Measurements from ENCODE around the gene KCNAB1.

KCNAB1 gene

DNA sequence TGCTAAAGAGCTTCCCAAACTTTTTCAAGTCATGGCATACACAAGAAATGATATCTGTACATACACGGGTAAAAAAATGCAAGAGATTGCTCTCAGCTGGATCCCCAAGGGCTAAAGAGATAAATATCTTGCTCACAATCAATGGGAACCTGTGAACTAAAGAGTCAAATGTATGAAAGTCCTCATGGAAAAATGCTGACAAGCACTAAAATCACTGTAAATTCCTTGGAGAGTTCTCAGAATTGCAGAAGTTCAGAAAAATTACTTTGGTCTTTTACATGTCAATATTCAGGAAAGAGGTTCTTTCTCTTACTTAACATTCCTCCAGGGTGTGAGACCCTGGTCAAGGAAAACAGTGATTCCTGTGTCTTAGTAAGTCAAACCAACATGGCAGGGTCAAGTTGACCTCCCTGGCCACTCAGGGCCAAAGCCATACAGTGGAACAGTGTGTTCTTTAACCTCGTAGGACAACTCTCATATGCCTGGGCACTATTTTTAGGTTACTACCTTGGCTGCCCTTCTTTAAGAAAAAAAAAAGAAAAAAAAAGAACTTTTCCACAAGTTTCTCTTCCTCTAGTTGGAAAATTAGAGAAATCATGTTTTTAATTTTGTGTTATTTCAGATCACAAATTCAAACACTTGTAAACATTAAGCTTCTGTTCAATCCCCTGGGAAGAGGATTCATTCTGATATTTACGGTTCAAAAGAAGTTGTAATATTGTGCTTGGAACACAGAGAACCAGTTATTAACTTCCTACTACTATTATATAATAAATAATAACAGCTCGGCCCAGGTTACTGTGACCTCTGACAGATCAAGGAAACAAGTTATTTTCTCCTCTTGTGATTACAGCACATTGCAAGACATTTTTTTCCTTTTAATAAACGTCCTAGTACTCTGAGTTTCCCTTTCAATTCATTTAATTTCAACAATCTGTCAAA is 422.0 kb downstream of the KCNAB1 start:
- ChIA-PET CTCF (interaction anchor here (0.6 kb wide), 1 partner anchor 73 kb away, joined by 6 read pairs; no protein-coding TSS in a partner anchor), POLR2A (no interaction called here)
- TF ChIP-seq LEF1 (IDR thresholded peaks at IDR 0.05; ENCODE audit: borderline replicate concordance) (no peak), L3MBTL2 (conservative IDR thresholded peaks at IDR 0.05) (no peak), CTBP1 (IDR thresholded peaks at IDR 0.05; ENCODE audit: borderline replicate concordance) (no peak), TARDBP (IDR thresholded peaks at IDR 0.05) (no peak), FOXK2 (IDR thresholded peaks at IDR 0.05) (no peak), HDGF (IDR thresholded peaks at IDR 0.05; ENCODE audit: borderline replicate concordance) (no peak), NFRKB (IDR thresholded peaks at IDR 0.05) (no peak), FOXM1 (IDR thresholded peaks at IDR 0.05; ENCODE audit: borderline replicate concordance) (no peak), SUZ12 (IDR thresholded peaks at IDR 0.05) (no peak), FOXA1 (IDR thresholded peaks at IDR 0.05) (no peak), ELF4 (IDR thresholded peaks at IDR 0.05) (no peak), BHLHE40 (IDR thresholded peaks at IDR 0.05; ENCODE audit: borderline replicate concordance) (no peak), SP1 (IDR thresholded peaks at IDR 0.05) (no peak), ZNF384 (IDR thresholded peaks at IDR 0.05) (no peak), ARNT (IDR thresholded peaks at IDR 0.05) (no peak)
- TF ChIP-seq, protein P1, sequence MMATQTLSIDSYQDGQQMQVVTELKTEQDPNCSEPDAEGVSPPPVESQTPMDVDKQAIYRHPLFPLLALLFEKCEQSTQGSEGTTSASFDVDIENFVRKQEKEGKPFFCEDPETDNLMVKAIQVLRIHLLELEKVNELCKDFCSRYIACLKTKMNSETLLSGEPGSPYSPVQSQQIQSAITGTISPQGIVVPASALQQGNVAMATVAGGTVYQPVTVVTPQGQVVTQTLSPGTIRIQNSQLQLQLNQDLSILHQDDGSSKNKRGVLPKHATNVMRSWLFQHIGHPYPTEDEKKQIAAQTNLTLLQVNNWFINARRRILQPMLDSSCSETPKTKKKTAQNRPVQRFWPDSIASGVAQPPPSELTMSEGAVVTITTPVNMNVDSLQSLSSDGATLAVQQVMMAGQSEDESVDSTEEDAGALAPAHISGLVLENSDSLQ (IDR thresholded peaks at IDR 0.05): no peak
- DNase-seq (ENCODE audit: extremely low spot score): no peak

- ChIA-PET CTCF (interaction anchor here (0.6 kb wide), 1 partner anchor 73 kb away, joined by 6 read pairs; no protein-coding TSS in a partner anchor), POLR2A (interaction anchor here (1.2 kb wide), 1 partner anchor 12 kb away, joined by 7 read pairs; the partner anchor contains the start of gene SSR3)
- no peak for DNase-seq (ENCODE audit: extremely low spot score)
- no peak for TF ChIP-seq LEF1 (IDR thresholded peaks at IDR 0.05; ENCODE audit: borderline replicate concordance)
- no peak for TF ChIP-seq ARNT (IDR thresholded peaks at IDR 0.05)
- no peak for TF ChIP-seq ELF4 (IDR thresholded peaks at IDR 0.05)
- no peak for TF ChIP-seq FOXM1 (IDR thresholded peaks at IDR 0.05; ENCODE audit: borderline replicate concordance)
- TF ChIP-seq SP1 (IDR thresholded peaks at IDR 0.05): no peak
Measured at GRCh38 chr3:156543043-156543555, 422.7 kb downstream of the KCNAB1 start.

- no peak for DNase-seq (ENCODE audit: extremely low spot score)
- POLR2A ChIA-PET: interaction anchor here (0.7 kb wide), 1 partner anchor 389 kb away, joined by 3 read pairs; no protein-coding TSS in a partner anchor
- CTCF ChIA-PET: interaction anchor here (0.6 kb wide), 1 partner anchor 375 kb away, joined by 3 read pairs; no protein-coding TSS in a partner anchor
- TF ChIP-seq TARDBP (IDR thresholded peaks at IDR 0.05): no peak
- TF ChIP-seq CTBP1 (IDR thresholded peaks at IDR 0.05; ENCODE audit: borderline replicate concordance): no peak
- no peak for TF ChIP-seq SP1 (IDR thresholded peaks at IDR 0.05)
- TF ChIP-seq FOXA1 (IDR thresholded peaks at IDR 0.05): no peak
- no peak for TF ChIP-seq FOXM1 (IDR thresholded peaks at IDR 0.05; ENCODE audit: borderline replicate concordance)
- TF ChIP-seq SUZ12 (IDR thresholded peaks at IDR 0.05): no peak
- no peak for TF ChIP-seq BHLHE40 (IDR thresholded peaks at IDR 0.05; ENCODE audit: borderline replicate concordance)
- no peak for TF ChIP-seq ZNF384 (IDR thresholded peaks at IDR 0.05)
Measured at GRCh38 chr3:156547637-156548036, 427.3 kb downstream of the KCNAB1 start.

- no peak for DNase-seq (ENCODE audit: extremely low spot score)
- ChIA-PET POLR2A (no interaction called here), CTCF (no interaction called here)
- no peak for TF ChIP-seq ELF4 (IDR thresholded peaks at IDR 0.05)
- no peak for TF ChIP-seq ZNF384 (IDR thresholded peaks at IDR 0.05)
- TF ChIP-seq SP1 (IDR thresholded peaks at IDR 0.05): no peak
- TF ChIP-seq FOXA1 (IDR thresholded peaks at IDR 0.05): no peak
- no peak for TF ChIP-seq L3MBTL2 (conservative IDR thresholded peaks at IDR 0.05)
- TF ChIP-seq HDGF (IDR thresholded peaks at IDR 0.05; ENCODE audit: borderline replicate concordance): no peak
- no peak for TF ChIP-seq CTBP1 (IDR thresholded peaks at IDR 0.05; ENCODE audit: borderline replicate concordance)
- TF ChIP-seq, protein P1 (IDR thresholded peaks at IDR 0.05): no peak
- TF ChIP-seq NFRKB (IDR thresholded peaks at IDR 0.05): no peak
- no peak for TF ChIP-seq ARNT (IDR thresholded peaks at IDR 0.05)
Measured at GRCh38 chr3:156548041-156548687, 427.8 kb downstream of the KCNAB1 start.

GRCh38 chr3:156548902-156549301 is 428.5 kb downstream of the KCNAB1 start:
- ChIA-PET POLR2A (no interaction called here), CTCF (no interaction called here)
- DNase-seq (ENCODE audit: extremely low spot score): no peak

GRCh38 chr3:156551261-156551660 is 430.9 kb downstream of the KCNAB1 start:
- ChIA-PET POLR2A (no interaction called here), CTCF (no interaction called here)
- no peak for TF ChIP-seq FOXK2 (IDR thresholded peaks at IDR 0.05)
- TF ChIP-seq ELF4 (IDR thresholded peaks at IDR 0.05): no peak
- no peak for TF ChIP-seq FOXA1 (IDR thresholded peaks at IDR 0.05)
- TF ChIP-seq CTBP1 (IDR thresholded peaks at IDR 0.05; ENCODE audit: borderline replicate concordance): no peak
- no peak for TF ChIP-seq TARDBP (IDR thresholded peaks at IDR 0.05)
- TF ChIP-seq SP1 (IDR thresholded peaks at IDR 0.05): no peak
- TF ChIP-seq, protein P1 (IDR thresholded peaks at IDR 0.05): no peak
- no peak for TF ChIP-seq NFRKB (IDR thresholded peaks at IDR 0.05)
- TF ChIP-seq ZNF384 (IDR thresholded peaks at IDR 0.05): no peak
- no peak for TF ChIP-seq FOXM1 (IDR thresholded peaks at IDR 0.05; ENCODE audit: borderline replicate concordance)
- no peak for DNase-seq (ENCODE audit: extremely low spot score)

More at GRCh38 chr3:156548902-156549301, 428.5 kb downstream of the KCNAB1 start:
- TF ChIP-seq FOXK2 (IDR thresholded peaks at IDR 0.05) (no peak), SUZ12 (IDR thresholded peaks at IDR 0.05) (no peak), FOXA1 (IDR thresholded peaks at IDR 0.05) (no peak), CTBP1 (IDR thresholded peaks at IDR 0.05; ENCODE audit: borderline replicate concordance) (no peak), FOXM1 (IDR thresholded peaks at IDR 0.05; ENCODE audit: borderline replicate concordance) (no peak)

Data from HEK293T (cell line).